Right lobe of liver (tissue), 4 donors: Measurements from ENCODE around the gene YES1.

Experiments
- POLR2A ChIP-seq: fragments of 450-650 bp; IDR thresholded peaks from one replicate; pipeline ENCODE4 v1.6.1; 2017; ENCODE audit warnings: antibody characterized with exemption, mild to moderate bottlenecking
- TF ChIP-seq, protein P1 (sequence below), 4 donors: fragments of 200-600 bp in 3 of 4; fragments of 450-650 bp in 1 of 4; IDR thresholded peaks; one replicate each; pipeline versions ENCODE4 v1.5.1 to v1.8.0; 2016 to 2022; ENCODE audit warnings: antibody characterized with exemption in 4 of 4, mild to moderate bottlenecking in 2 of 4
- donor health status: DM: no; HTN: no; CAD: no.
- donor health status: DM: no; HTN: no; CAD: no.
- donor health status: DM: no; HTN: yes; CAD: no.

DNA sequence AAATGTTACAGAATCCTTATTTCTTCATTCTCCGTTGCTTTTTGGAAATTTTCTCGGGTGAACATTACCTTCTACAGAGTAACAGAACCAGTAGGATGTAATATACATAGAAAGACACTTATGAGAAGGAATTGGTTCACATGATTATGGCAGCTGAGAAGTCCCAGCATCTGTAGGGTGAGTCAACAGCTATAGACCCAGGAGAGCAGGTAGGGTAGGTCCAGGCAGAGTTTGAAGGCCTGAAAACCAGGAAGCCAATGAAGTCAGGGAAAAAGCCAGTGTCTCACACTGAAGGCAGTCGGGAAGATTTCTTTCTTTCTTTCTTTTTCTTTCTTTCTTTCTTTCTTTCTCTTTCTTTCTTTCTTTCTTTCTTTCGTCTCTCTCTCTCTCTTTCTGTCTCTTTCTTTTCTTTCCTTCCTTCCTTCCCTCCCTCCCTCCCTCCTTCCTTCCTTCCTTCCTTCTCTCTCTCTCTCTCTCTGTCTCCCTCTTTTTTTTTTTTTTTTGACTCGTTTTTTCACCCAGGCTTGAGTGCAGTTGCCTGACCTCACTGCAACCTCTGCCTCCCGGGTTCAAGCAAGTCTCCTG lies 15.1 kb upstream of the YES1 start:
- TF ChIP-seq, protein P1, sequence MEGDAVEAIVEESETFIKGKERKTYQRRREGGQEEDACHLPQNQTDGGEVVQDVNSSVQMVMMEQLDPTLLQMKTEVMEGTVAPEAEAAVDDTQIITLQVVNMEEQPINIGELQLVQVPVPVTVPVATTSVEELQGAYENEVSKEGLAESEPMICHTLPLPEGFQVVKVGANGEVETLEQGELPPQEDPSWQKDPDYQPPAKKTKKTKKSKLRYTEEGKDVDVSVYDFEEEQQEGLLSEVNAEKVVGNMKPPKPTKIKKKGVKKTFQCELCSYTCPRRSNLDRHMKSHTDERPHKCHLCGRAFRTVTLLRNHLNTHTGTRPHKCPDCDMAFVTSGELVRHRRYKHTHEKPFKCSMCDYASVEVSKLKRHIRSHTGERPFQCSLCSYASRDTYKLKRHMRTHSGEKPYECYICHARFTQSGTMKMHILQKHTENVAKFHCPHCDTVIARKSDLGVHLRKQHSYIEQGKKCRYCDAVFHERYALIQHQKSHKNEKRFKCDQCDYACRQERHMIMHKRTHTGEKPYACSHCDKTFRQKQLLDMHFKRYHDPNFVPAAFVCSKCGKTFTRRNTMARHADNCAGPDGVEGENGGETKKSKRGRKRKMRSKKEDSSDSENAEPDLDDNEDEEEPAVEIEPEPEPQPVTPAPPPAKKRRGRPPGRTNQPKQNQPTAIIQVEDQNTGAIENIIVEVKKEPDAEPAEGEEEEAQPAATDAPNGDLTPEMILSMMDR (IDR thresholded peaks at IDR 0.05) = no peak
- no peak for TF ChIP-seq POLR2A
